OCI-LY3 (cell line): Measurements from ENCODE around the gene COL26A1.

Experiments
- H2AFZ ChIP-seq: fragments of 200-600, 300-600 bp; shearing (Covaris generic); 2 replicates; pipeline ENCODE4 v1.6.0; 2014; ENCODE audit warnings: antibody characterized with exemption, low read depth, low read length
- H3K27ac ChIP-seq: fragments of 200-600, 300-600 bp; sonication (generic); 2 replicates; pipeline ENCODE4 v1.5.1; 2014; ENCODE audit warnings: mild to moderate bottlenecking, low read length, moderate library complexity, mixed read lengths
- H3K27me3 ChIP-seq: fragments of 200-600, 300-600 bp; sonication (generic); 2 replicates; pipeline ENCODE4 v1.6.1; 2014; ENCODE audit warnings: low read depth, low read length, mixed read lengths
- H3K36me3 ChIP-seq: fragments of 200-600, 300-600 bp; sonication (generic); replicated peaks from 2 replicates; pipeline ENCODE3; 2014; ENCODE audit warnings: low read depth, low read length, mixed read lengths
- H3K4me1 ChIP-seq: fragments of 300-600, 200-600 bp; sonication (generic); 2 replicates; pipeline ENCODE4 v1.6.1; 2014; ENCODE audit warnings: low read length, mixed read lengths
- H3K4me2 ChIP-seq: fragments of 200-600, 300-600 bp; sonication (generic); 2 replicates; pipeline ENCODE4 v1.6.1; 2014; ENCODE audit warnings: low read length, mixed read lengths
- H3K4me3 ChIP-seq: fragments of 300-600, 200-600 bp; sonication (generic); 2 replicates; pipeline ENCODE4 v1.5.1; 2014; ENCODE audit warnings: antibody characterized with exemption, mild to moderate bottlenecking, low read length, moderate library complexity
- H3K79me2 ChIP-seq: fragments of 300-600, 200-600 bp; shearing (Covaris generic); 2 replicates; pipeline ENCODE4 v1.6.1; 2014; ENCODE audit warnings: mild to moderate bottlenecking, low read length, mixed read lengths
- H3K9ac ChIP-seq: fragments of 300-600, 200-600 bp; shearing (Covaris generic); 2 replicates; pipeline ENCODE4 v1.6.0; 2014; ENCODE audit warnings: mild to moderate bottlenecking, low read length, moderate library complexity
- H3K9me3 ChIP-seq: fragments of 200-600, 300-600 bp; shearing (Covaris generic); 2 replicates; pipeline ENCODE4 v1.6.1; 2014; ENCODE audit warnings: low read length, mixed read lengths; ENCODE audit not compliant: insufficient read depth
- H4K20me1 ChIP-seq: fragments of 200-600, 300-600 bp; sonication (generic); 2 replicates; pipeline ENCODE4 v1.6.1; 2016; ENCODE audit warnings: low read length, mixed read lengths; ENCODE audit not compliant: insufficient read depth
- CTCF ChIP-seq: fragments of 200-600, 300-600 bp; sonication (generic); IDR thresholded peaks from 2 replicates; pipeline ENCODE4 v1.5.1; 2014; ENCODE audit warnings: antibody characterized with exemption, low read length, low read depth
- EZH2phosphoT487 ChIP-seq: fragments of 200-600 bp; shearing (Covaris generic); IDR thresholded peaks from 2 replicates; pipeline ENCODE4 v1.6.1; 2018; ENCODE audit warnings: antibody characterized with exemption, mixed run types, low read depth

The COL26A1 gene

GRCh38 chr7:101556453-101556968 lies 193.8 kb downstream of the COL26A1 start:
- no peak overlapping the region for H3K4me2 ChIP-seq
- H3K9ac ChIP-seq: no peak overlapping the region
- no peak overlapping the region for H3K27ac ChIP-seq
- no peaks in the 10 kb centered on the region for H3K36me3 ChIP-seq
- peaks cover 8% of the 10 kb centered on the region for H3K27me3 ChIP-seq
- H3K79me2 ChIP-seq: no peaks in the 10 kb centered on the region
- H2AFZ ChIP-seq: no peak overlapping the region
- H3K9me3 ChIP-seq: no peaks in the 10 kb centered on the region
- no peaks in the 10 kb centered on the region for H3K4me1 ChIP-seq
- no peaks in the 10 kb centered on the region for H4K20me1 ChIP-seq
- H3K4me3 ChIP-seq: no peak overlapping the region
- TF ChIP-seq CTCF (no peak), EZH2phosphoT487 (no peak)

DNA sequence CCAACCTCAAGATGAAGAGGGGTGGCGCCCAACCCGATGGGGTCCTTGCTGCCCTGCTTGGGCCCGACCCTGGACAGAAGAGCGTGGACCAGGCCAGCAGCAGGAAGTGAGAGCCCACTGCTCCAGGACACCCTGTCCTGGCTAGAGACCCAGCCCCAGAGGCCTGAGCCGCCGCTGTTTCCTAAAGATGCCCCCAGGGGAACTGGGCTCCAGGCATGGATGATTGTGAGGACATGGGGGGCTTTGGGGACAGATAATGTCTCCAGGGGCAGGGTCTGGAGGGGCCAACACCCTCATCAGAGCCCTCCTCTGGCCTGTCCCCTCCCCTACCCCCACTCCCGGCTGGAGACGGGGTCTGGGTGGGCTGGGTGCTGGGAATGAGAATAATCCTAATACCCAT lies 194.7 kb downstream of the COL26A1 start:
- Histone ChIP-seq H3K79me2 (no peaks in the 10 kb centered on the region), H3K9ac (no peak overlapping the region), H4K20me1 (no peaks in the 10 kb centered on the region), H3K4me2 (no peak overlapping the region), H3K4me3 (no peak overlapping the region), H3K36me3 (no peaks in the 10 kb centered on the region), H3K27me3 (peaks cover 8% of the 10 kb centered on the region), H3K4me1 (no peaks in the 10 kb centered on the region), H3K27ac (no peak overlapping the region), H2AFZ (no peak overlapping the region), H3K9me3 (no peaks in the 10 kb centered on the region)
- no peak for TF ChIP-seq EZH2phosphoT487
- no peak for TF ChIP-seq CTCF

GRCh38 chr7:101557978-101558741 lies 195.5 kb downstream of the COL26A1 start:
- no peaks in the 10 kb centered on the region for H3K9me3 ChIP-seq
- TF ChIP-seq CTCF (no peak), EZH2phosphoT487 (no peak)
- H4K20me1 ChIP-seq: no peaks in the 10 kb centered on the region
- no peak overlapping the region for H3K4me2 ChIP-seq
- no peak overlapping the region for H3K27ac ChIP-seq
- H3K4me1 ChIP-seq: no peaks in the 10 kb centered on the region
- no peak overlapping the region for H3K4me3 ChIP-seq
- H3K9ac ChIP-seq: no peak overlapping the region
- no peaks in the 10 kb centered on the region for H3K36me3 ChIP-seq
- H2AFZ ChIP-seq: no peak overlapping the region
- H3K27me3 ChIP-seq: peaks cover 8% of the 10 kb centered on the region
- no peaks in the 10 kb centered on the region for H3K79me2 ChIP-seq

GRCh38 chr7:101558742-101559325 lies 196.2 kb downstream of the COL26A1 start:
- H3K27me3 ChIP-seq: peaks cover 8% of the 10 kb centered on the region
- no peak overlapping the region for H3K4me3 ChIP-seq
- no peaks in the 10 kb centered on the region for H3K9me3 ChIP-seq
- TF ChIP-seq CTCF (peak; percentile 14; the same call in 1 of the 2 replicates), EZH2phosphoT487 (no peak)
- H3K79me2 ChIP-seq: no peaks in the 10 kb centered on the region
- H3K4me2 ChIP-seq: no peak overlapping the region
- no peak overlapping the region for H2AFZ ChIP-seq
- no peaks in the 10 kb centered on the region for H4K20me1 ChIP-seq
- H3K27ac ChIP-seq: no peak overlapping the region
- H3K4me1 ChIP-seq: no peaks in the 10 kb centered on the region
- H3K9ac ChIP-seq: no peak overlapping the region
- no peaks in the 10 kb centered on the region for H3K36me3 ChIP-seq
